ENCODE results near the gene TMEM61. TPM values are rescaled to one million over a fixed set of nuclear protein-coding genes. Genes with fewer than 3 reads are reported as not detected.
A peak's percentile ranks its signal among the peaks of the same experiment; 100 is the strongest.

TMEM61 gene
- total RNA-seq, 1 donor from 2014 or later = not detected

- peak overlapping the region; percentile 7 for H3K27ac Mint-ChIP-seq (ENCODE audit: unreplicated experiment)
These were observed 4.9 kb upstream of the TMEM61 start for GRCh38 chr1:54975356-54976108.

GRCh38 chr1:54976747-54977146, 3.7 kb upstream of the TMEM61 start:
- Histone ChIP-seq H2AFZ (ENCODE audit: low read depth, low read length) (no peak overlapping the region), H3K4me2 (ENCODE audit: low read length) (no peak overlapping the region), H3K27me3 (ENCODE audit: insufficient read depth, low read length) (peaks cover 19% of the 10 kb centered on the region), H4K20me1 (ENCODE audit: insufficient read depth, low read length) (no peaks in the 10 kb centered on the region), H3K27ac (ENCODE audit: low read depth, low read length) (no peak overlapping the region), H3K9ac (ENCODE audit: low read length) (no peak overlapping the region), H3K36me3 (ENCODE audit: insufficient read depth, low read length) (no peaks in the 10 kb centered on the region), H3K4me1 (ENCODE audit: insufficient read depth, low read length) (no peaks in the 10 kb centered on the region), H3K9me3 (ENCODE audit: insufficient read depth, low read depth, low read length) (no peaks in the 10 kb centered on the region), H3K79me2 (ENCODE audit: insufficient read depth, low read length) (no peaks in the 10 kb centered on the region), H3K4me3 (ENCODE audit: insufficient read depth, low read depth, low read length) (no peak overlapping the region)
- Mint-ChIP-seq H3K4me1 (ENCODE audit: low read depth, unreplicated experiment) (peaks cover 7% of the 10 kb centered on the region), H3K27me3 (ENCODE audit: low read depth, unreplicated experiment) (peaks cover 34% of the 10 kb centered on the region), H3K9me3 (ENCODE audit: unreplicated experiment) (no peaks in the 10 kb centered on the region), H3K36me3 (ENCODE audit: low read depth, unreplicated experiment) (no peaks in the 10 kb centered on the region), H3K27ac (ENCODE audit: unreplicated experiment) (no peak overlapping the region), H3K4me3 (ENCODE audit: unreplicated experiment) (no peak overlapping the region)
- FAIRE-seq (no peak), DNase-seq (ENCODE audit: low read depth) (no peak)
- no peak for TF ChIP-seq CTCF (IDR thresholded peaks at IDR 0.05; ENCODE audit: insufficient read depth, low read depth, low read length)
- no peak for TF ChIP-seq EZH2 (IDR thresholded peaks at IDR 0.05; ENCODE audit: insufficient read depth, low read length)

More at GRCh38 chr1:54975356-54976108, 4.9 kb upstream of the TMEM61 start:
- no peak overlapping the region for H3K4me3 ChIP-seq (ENCODE audit: insufficient read depth, low read depth, low read length)
- peaks cover 11% of the 10 kb centered on the region for H3K4me1 ChIP-seq (ENCODE audit: insufficient read depth, low read length)
- TF ChIP-seq EZH2 (IDR thresholded peaks at IDR 0.05; ENCODE audit: insufficient read depth, low read length) (no peak), CTCF (IDR thresholded peaks at IDR 0.05; ENCODE audit: insufficient read depth, low read depth, low read length) (no peak)
- peaks cover 10% of the 10 kb centered on the region for H3K27me3 ChIP-seq (ENCODE audit: insufficient read depth, low read length)
- Mint-ChIP-seq H3K36me3 (ENCODE audit: low read depth, unreplicated experiment) (no peaks in the 10 kb centered on the region), H3K4me1 (ENCODE audit: low read depth, unreplicated experiment) (peaks cover 15% of the 10 kb centered on the region), H3K9me3 (ENCODE audit: unreplicated experiment) (no peaks in the 10 kb centered on the region), H3K27me3 (ENCODE audit: low read depth, unreplicated experiment) (peaks cover 26% of the 10 kb centered on the region), H3K4me3 (ENCODE audit: unreplicated experiment) (no peak overlapping the region)
- no peak overlapping the region for H3K4me2 ChIP-seq (ENCODE audit: low read length)
- H2AFZ ChIP-seq (ENCODE audit: low read depth, low read length) = no peak overlapping the region
- no peaks in the 10 kb centered on the region for H3K79me2 ChIP-seq (ENCODE audit: insufficient read depth, low read length)
- no peak overlapping the region for H3K9ac ChIP-seq (ENCODE audit: low read length)
- H4K20me1 ChIP-seq (ENCODE audit: insufficient read depth, low read length) = no peaks in the 10 kb centered on the region
- DNase-seq (ENCODE audit: low read depth) (no peak), FAIRE-seq (no peak)
- H3K36me3 ChIP-seq (ENCODE audit: insufficient read depth, low read length) = no peaks in the 10 kb centered on the region
- H3K27ac ChIP-seq (ENCODE audit: low read depth, low read length) = no peak overlapping the region
- H3K9me3 ChIP-seq (ENCODE audit: insufficient read depth, low read depth, low read length) = no peaks in the 10 kb centered on the region
